Activated T-helper 1 cell treated with anti-CD3 and anti-CD28 coated beads, Interleukin-12 subunit alpha, Interleukin-12 subunit beta, Interleukin-2, Interleukin-4 antibody, amounts not matched to agents 30 ng/mL and 10 ng/mL and 1 ng/mL, durations not matched to agents 14 hours and 24 hours and 36 hours (primary cell): Measurements from ENCODE around the gene CASP4. TPM values are rescaled to one million over a fixed set of nuclear protein-coding genes. Genes with fewer than 3 reads are reported as not detected.
"Not testable (repeated sequence)": the region's sequence is repeated elsewhere in the genome, so short reads cannot be mapped to it uniquely, and the experiment has no call there.

ENCODE experiments used
- DNase-seq: peaks from one replicate; pipeline ENCODE4 v3.0.0; 2021; ENCODE audit warnings: low spot score
- H3K27ac Mint-ChIP-seq: one replicate; pipeline ENCODE4 v1.8.0; 2021; ENCODE audit warnings: mild to moderate bottlenecking, mixed read lengths
- H3K27me3 Mint-ChIP-seq: one replicate; pipeline ENCODE4 v1.8.0; 2022; ENCODE audit warnings: mild to moderate bottlenecking, moderate library complexity, mixed read lengths; ENCODE audit not compliant: insufficient read depth
- H3K36me3 Mint-ChIP-seq: one replicate; pipeline ENCODE4 v1.8.0; 2021; ENCODE audit warnings: low read depth, mixed read lengths
- H3K4me1 Mint-ChIP-seq: one replicate; pipeline ENCODE4 v1.8.0; 2021; ENCODE audit warnings: low read depth, mixed read lengths
- H3K4me3 Mint-ChIP-seq: one replicate; pipeline ENCODE4 v1.8.0; 2021; ENCODE audit warnings: mild to moderate bottlenecking, moderate library complexity, mixed read lengths
- H3K9me3 Mint-ChIP-seq: one replicate; pipeline ENCODE4 v1.8.0; 2021; ENCODE audit warnings: mixed read lengths
- intact Hi-C: fragments of 100-400 bp; cut with micrococcal nuclease; formaldehyde crosslinking; loops from one replicate; pipeline ENCODE4 v1.15.1; 2024
- total RNA-seq: library from RNA; stranded (reverse); gene quantifications from 2 replicates; pipeline ENCODE4 v1.2.3, GENCODE V29; 2022

The CASP4 gene
- total RNA-seq, 1 donor from 2014 or later: 32.9 TPM

DNA sequence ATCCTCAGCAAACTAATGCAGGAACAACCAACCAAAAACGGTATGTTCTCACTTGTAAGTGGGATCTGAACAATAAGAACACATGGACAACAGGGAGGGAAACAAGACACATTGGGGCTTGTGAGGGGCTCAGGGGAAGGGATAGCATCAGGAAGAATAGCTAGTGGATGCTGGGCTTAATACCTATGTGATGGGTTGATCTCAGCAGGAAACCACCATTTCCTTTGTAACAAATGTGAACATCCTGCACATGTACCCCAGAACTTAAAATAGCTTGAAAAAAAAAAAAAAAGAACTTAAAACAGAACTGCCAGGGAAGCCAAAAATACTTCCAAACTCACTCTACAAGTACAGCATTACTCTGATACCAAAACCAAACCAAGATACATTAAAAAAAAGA lies 33.8 kb downstream of the CASP4 start:
- H3K27ac Mint-ChIP-seq: no peak overlapping the region
- peaks cover 13% of the 10 kb centered on the region for H3K4me1 Mint-ChIP-seq
- peaks cover 22% of the 10 kb centered on the region for H3K36me3 Mint-ChIP-seq
- peaks cover 28% of the 10 kb centered on the region for H3K9me3 Mint-ChIP-seq
- intact Hi-C loops: no loop called here
- DNase-seq: no peak
- H3K27me3 Mint-ChIP-seq: peaks cover 2% of the 10 kb centered on the region
- H3K4me3 Mint-ChIP-seq: peak overlapping the region; percentile 52

DNA sequence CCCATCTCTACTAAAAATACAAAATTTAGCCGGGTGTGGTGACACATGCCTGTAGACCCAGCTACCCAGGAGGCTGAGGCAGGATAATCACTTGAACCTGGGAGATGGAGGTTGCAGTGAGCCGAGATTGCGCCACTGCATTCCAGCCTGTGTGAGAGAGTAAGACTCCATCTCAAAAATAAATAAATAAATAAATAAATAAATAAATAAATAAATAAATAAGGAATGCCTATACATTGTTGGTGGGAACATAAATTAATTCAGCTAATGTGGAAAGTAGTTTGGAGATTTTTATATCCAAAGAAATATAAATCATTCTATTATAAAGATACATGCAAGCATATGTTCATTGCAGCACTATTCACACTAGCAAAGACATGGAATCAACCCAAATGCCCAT lies 34.3 kb downstream of the CASP4 start:
- H3K27ac Mint-ChIP-seq, intact Hi-C loops: not testable (repeated sequence)

DNA sequence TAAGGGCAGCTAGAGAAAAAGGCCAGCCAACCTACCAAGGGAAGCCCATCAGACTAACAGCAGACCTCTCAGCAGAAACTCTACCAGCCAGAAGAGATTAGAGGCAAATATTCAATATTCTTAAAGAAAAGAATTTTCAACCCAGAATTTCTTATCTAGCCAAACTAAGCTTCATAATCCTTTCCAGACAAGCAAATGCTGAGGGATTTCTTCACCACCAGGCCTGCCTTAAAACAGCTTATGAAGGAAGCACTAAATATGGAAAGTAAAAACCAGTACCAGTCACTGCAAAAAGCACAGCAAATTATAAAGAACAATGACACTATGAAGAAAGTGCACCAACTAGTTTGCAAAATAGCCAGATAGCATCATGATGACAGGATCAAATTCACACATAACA lies 39.6 kb downstream of the CASP4 start:
- H3K9me3 Mint-ChIP-seq: peaks cover 46% of the 10 kb centered on the region
- no peak overlapping the region for H3K27ac Mint-ChIP-seq
- intact Hi-C loops: no loop called here
- no peak overlapping the region for H3K4me3 Mint-ChIP-seq
- DNase-seq: no peak
- H3K27me3 Mint-ChIP-seq: peaks cover 4% of the 10 kb centered on the region
- no peaks in the 10 kb centered on the region for H3K4me1 Mint-ChIP-seq
- peaks cover 23% of the 10 kb centered on the region for H3K36me3 Mint-ChIP-seq

More for the DNA sequence above, 34.3 kb downstream of the CASP4 start:
- H3K4me1 Mint-ChIP-seq: peaks cover 13% of the 10 kb centered on the region
- peaks cover 32% of the 10 kb centered on the region for H3K9me3 Mint-ChIP-seq
- not testable (repeated sequence) for DNase-seq, H3K27me3 Mint-ChIP-seq
- H3K4me3 Mint-ChIP-seq: peak overlapping the region; percentile 52
- peaks cover 22% of the 10 kb centered on the region for H3K36me3 Mint-ChIP-seq

DNA sequence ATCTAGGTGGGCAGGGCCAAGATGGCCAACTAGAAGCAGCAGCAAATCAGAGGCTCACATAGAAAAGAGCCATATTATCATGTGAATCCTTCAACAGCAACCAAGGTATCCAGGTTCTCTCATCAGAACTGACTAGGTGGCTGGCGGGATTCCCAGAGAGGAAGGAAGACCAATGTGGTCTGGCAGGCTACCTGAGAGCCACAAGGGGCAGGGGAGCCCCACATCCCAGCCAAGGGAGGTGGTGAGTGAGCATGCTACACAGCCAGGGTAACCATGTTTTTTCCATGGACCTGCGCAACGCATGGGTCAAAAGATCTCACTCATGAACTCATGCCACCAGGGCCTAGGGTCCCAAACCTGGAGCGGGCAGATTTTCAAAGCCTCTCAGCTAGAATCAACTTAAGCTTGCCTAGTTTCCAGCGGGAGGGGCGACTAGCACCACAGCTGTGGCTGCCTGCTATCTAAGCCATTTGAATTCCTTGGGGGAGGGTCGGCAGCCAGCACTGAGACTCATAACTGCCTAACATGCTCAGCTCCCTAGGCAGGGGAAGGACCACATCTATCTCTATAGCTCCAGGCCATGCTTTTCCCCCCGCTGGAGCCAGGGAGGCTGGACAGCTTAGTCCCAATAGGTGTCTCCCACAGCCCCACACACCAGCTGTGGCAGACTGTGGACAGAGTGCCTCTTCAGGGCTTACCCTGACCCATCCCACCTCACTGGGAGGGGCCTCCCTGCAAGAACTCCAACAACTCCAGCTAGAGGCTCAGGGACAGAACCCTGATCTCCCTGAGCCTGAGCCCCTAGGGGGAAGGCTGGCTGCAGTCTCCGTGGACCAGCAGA lies 41.4 kb downstream of the CASP4 start:
- DNase-seq: no peak
- H3K27ac Mint-ChIP-seq: no peak overlapping the region
- no peaks in the 10 kb centered on the region for H3K4me1 Mint-ChIP-seq
- intact Hi-C loops: no loop called here
- H3K36me3 Mint-ChIP-seq: peaks cover 23% of the 10 kb centered on the region
- H3K27me3 Mint-ChIP-seq: peaks cover 7% of the 10 kb centered on the region
- H3K9me3 Mint-ChIP-seq: peaks cover 43% of the 10 kb centered on the region
- no peak overlapping the region for H3K4me3 Mint-ChIP-seq

DNA sequence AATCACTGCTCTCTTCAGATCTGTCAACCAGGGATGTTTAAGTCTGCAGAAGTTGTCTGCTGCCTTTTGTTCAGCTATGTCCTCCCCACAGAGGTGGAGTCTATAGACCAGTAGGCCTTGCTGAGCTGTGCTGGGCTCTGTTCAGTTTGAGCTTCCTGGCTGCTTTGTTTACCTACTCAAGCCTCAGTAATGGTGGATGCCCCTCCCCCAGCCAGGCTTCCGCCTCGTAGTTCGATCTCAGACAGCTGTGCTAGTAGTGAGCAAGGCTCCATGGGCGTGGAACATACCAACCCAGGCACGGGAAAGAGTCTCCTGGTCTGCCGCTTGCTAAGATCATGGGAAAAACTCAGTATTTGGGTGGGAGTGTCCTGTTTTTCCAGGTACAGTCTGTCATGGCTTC lies 42.5 kb downstream of the CASP4 start:
- H3K4me1 Mint-ChIP-seq: no peaks in the 10 kb centered on the region
- peaks cover 18% of the 10 kb centered on the region for H3K36me3 Mint-ChIP-seq
- peaks cover 7% of the 10 kb centered on the region for H3K27me3 Mint-ChIP-seq
- H3K9me3 Mint-ChIP-seq: peaks cover 42% of the 10 kb centered on the region
- no peak for DNase-seq
- H3K27ac Mint-ChIP-seq: no peak overlapping the region
- intact Hi-C loops: no loop called here
- H3K4me3 Mint-ChIP-seq: no peak overlapping the region

DNA sequence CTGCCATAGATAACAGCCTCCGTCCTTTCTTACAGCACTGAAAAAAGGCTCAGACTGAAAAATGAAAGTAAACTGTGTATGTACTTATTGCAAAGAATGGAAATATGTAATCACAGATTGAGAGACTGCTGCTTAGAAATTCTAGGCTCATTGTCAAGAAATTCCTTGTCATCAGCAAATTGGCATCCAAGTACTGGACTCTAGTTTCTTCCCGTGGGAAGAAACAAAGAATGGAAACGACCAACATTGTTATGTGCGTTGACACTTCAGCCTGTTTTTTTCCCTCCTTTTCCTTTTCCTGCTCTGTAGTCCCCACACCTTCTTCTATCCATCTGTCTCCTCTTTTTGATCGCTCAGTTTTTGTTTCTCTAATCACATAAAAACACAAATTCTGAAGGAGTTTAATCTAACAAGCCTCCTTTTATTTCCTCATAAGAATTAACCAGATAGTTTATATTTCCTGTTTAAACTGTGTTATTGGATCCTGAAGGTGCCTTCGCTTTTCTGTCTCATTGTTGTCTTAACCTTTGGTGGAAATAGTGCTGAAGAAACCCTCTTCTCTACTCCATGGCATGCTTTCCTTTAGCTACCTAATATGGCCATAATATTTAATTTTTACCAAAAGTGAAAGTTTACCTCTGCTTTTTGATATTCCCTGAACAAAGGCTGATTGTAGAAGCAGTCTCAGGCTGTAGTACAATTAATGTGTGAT lies 50.1 kb downstream of the CASP4 start:
- no peak for DNase-seq
- Mint-ChIP-seq H3K9me3 (peaks cover 4% of the 10 kb centered on the region), H3K36me3 (peaks cover 7% of the 10 kb centered on the region), H3K27me3 (peaks cover 3% of the 10 kb centered on the region), H3K4me1 (peaks cover 31% of the 10 kb centered on the region), H3K4me3 (peak overlapping the region; percentile 71), H3K27ac (peak overlapping the region; percentile 30)
- intact Hi-C loops: loop anchor here (2.0 to 5.0 kb wide), 2 partner anchors 217 to 311 kb away; no protein-coding TSS in a partner anchor

DNA sequence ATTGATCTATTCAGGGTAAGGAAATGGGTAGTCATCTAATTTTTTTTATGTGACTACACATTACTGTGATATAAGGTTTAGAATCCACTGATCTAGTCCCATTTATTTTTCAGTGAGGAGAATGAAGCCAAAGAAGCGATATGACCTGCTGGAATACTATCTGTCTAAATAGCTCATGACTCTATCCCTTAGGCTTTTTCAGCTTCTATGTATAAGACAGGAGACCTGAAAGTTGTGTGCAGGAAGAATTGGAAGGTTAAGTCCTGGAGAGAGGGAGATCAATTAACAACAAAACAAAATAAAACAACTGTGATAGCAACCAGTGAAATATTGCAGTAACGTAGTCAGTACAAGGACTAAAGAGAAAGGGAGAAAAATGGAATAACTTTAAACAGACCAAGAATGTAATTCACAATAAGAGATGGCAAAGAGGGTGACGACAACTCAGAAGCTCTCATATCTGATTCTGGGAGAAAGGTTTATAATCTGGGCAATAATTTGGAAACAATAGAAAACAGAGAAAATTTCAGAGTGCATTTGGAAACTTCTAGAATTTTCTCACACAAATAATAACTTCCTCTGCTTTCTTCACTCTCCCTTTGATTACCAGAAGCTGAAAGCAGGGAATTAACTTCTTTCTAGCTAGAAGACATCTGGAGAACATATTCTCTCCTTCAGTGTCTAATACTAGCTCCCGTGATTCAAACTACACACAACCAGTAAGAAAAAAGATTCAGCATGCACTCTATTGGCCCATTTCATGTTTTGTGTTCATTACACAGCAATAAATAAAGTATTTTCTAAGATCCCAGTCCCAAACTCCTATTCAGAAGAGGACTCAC lies 50.9 kb downstream of the CASP4 start:
- H3K9me3 Mint-ChIP-seq: no peaks in the 10 kb centered on the region
- peak overlapping the region; percentile 71 for H3K4me3 Mint-ChIP-seq
- intact Hi-C loops: loop anchor here (2.0 to 5.0 kb wide), 3 partner anchors 51 to 310 kb away; partner anchors contain the start of gene CASP4
- peak overlapping the region; percentile 30 for H3K27ac Mint-ChIP-seq
- peaks cover 3% of the 10 kb centered on the region for H3K36me3 Mint-ChIP-seq
- DNase-seq: no peak
- peaks cover 31% of the 10 kb centered on the region for H3K4me1 Mint-ChIP-seq
- no peaks in the 10 kb centered on the region for H3K27me3 Mint-ChIP-seq

DNA sequence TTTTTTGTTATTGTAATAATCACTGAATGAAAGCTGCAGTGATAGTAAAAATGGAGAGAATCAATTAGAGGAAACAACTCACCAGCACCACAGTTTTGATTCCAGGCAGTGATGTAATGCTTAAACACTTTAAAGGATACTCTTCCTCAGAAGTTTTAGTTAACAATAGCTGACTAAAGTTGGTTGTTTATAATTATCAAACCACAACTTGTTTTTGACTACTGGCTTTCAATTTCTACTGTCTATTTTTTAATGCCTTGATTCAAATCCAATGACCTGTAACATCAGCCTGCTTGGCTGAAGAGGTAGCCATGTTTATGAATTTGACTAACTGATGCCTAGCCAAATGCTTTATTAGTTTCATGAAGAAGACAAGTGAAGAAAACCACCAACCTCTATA lies 51.9 kb downstream of the CASP4 start:
- Mint-ChIP-seq H3K27ac (no peak overlapping the region), H3K9me3 (no peaks in the 10 kb centered on the region), H3K4me1 (peaks cover 31% of the 10 kb centered on the region), H3K4me3 (peak overlapping the region; percentile 63), H3K27me3 (no peaks in the 10 kb centered on the region), H3K36me3 (peaks cover 3% of the 10 kb centered on the region)
- intact Hi-C loops: loop anchor here (2.0 to 5.0 kb wide), 2 partner anchors 52 to 309 kb away; partner anchors contain the start of gene CASP4
- no peak for DNase-seq

DNA sequence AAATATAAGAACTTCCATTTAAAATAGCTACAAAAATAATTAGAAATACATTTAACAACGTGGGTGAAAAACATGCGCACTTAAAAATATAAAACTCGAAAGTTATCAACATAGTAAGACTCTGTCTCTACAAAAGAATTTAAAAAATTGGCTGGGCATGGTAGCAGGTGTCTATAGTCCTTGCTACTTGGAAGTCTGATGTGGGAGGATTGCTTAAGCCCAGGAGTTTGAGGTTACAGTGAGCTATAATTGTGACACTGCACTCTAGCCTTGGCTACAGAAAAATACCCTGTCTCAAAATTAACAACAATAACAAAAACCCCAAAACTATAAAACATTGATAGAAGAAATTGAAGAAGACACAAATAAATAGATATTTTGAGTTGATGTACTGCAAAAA lies 56.3 kb downstream of the CASP4 start:
- Mint-ChIP-seq H3K27ac (no peak overlapping the region), H3K4me3 (no peak overlapping the region)

DNA sequence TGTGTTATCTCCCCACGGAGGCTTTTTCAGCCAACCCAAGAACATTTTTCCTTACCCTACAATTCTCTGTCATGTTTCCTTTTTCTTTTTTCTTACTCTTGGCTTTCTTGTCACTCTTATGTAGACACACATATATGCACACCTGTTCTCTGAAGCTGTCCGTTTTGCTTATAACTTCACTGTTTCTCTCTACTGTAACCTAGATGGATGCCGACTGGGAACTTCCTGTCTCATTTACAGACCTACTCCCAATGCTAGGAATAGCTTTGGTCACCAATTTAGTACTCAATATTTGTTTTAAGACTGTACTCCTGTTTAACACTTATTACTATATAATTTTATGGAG lies 60.2 kb downstream of the CASP4 start:
- intact Hi-C loops: no loop called here
- Mint-ChIP-seq H3K9me3 (peaks cover 3% of the 10 kb centered on the region), H3K4me3 (no peak overlapping the region), H3K4me1 (peaks cover 13% of the 10 kb centered on the region), H3K27ac (no peak overlapping the region), H3K36me3 (peaks cover 10% of the 10 kb centered on the region), H3K27me3 (no peaks in the 10 kb centered on the region)
- DNase-seq: no peak

More for the DNA sequence above, 56.3 kb downstream of the CASP4 start:
- Mint-ChIP-seq H3K27me3 (no peaks in the 10 kb centered on the region), H3K4me1 (peaks cover 20% of the 10 kb centered on the region), H3K36me3 (peaks cover 12% of the 10 kb centered on the region), H3K9me3 (no peaks in the 10 kb centered on the region)
- DNase-seq: no peak
- intact Hi-C loops: loop anchor here (5.0 kb wide), 1 partner anchor 190 kb away; no protein-coding TSS in a partner anchor

DNA sequence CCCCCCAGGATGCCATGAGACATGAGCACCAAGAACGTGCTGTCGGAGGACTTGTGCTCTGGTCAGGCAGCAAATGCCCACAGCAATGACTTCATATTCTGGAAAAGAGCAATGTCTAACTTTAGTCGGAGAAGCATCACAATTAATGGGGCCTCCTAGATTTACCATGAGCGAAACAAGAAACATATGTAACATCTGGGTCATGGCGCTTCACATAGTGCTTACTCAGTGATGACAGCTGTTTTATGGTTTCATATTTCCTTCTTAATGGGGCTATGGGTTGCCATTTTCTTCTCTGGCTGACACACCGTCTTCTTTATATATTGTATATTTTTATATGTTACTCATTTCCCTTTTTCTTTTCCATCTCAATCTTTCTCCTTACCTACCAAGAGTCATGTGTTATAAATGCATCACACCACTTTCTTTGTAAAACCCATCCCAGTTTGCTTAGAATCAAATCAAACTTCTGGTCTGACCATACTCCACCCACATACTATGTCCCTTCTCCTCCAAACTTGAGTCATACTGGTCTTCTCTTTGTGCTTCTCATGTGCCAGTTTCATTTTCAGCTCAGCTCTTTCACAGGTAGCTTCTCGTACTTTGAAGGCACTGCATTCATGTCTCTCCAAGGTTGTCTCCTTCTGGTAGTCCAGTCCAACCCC lies 60.7 kb downstream of the CASP4 start:
- intact Hi-C loops: no loop called here
- peaks cover 10% of the 10 kb centered on the region for H3K36me3 Mint-ChIP-seq
- no peaks in the 10 kb centered on the region for H3K27me3 Mint-ChIP-seq
- H3K9me3 Mint-ChIP-seq: peaks cover 3% of the 10 kb centered on the region
- no peak for DNase-seq
- H3K4me3 Mint-ChIP-seq: no peak overlapping the region
- no peak overlapping the region for H3K27ac Mint-ChIP-seq
- H3K4me1 Mint-ChIP-seq: peaks cover 13% of the 10 kb centered on the region

DNA sequence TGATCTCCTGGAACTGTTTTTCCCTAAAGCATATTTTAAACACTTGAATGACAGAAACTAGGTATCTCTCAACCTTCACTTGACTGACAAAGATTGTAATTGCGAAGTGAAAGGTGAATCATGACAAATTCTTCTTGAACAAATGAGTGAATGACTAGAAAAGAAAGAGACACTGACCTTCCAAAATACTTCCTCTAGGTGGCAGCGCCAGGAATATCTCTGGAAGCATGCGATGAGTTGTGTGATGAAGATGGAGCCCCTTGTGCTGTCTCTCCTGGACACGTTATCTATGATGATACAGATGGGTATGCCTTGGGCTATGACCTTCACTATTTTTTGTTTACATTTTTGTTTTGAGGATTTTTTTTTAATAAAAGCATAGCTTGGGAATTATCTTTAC lies 63.1 kb downstream of the CASP4 start:
- DNase-seq: no peak
- H3K4me1 Mint-ChIP-seq: peaks cover 22% of the 10 kb centered on the region
- intact Hi-C loops: no loop called here
- H3K27ac Mint-ChIP-seq: no peak overlapping the region
- H3K4me3 Mint-ChIP-seq: no peak overlapping the region
- H3K36me3 Mint-ChIP-seq: peaks cover 13% of the 10 kb centered on the region
- H3K27me3 Mint-ChIP-seq: peaks cover 2% of the 10 kb centered on the region
- peaks cover 7% of the 10 kb centered on the region for H3K9me3 Mint-ChIP-seq
